ENCODE data around the gene TMEM132D.

Gene TMEM132D

GRCh38 chr12:129523621-129524020, 380.2 kb downstream of the TMEM132D start:
- no peak for FAIRE-seq

GRCh38 chr12:129520739-129521138, 383.1 kb downstream of the TMEM132D start:
- FAIRE-seq: no peak

GRCh38 chr12:129503802-129504201, 400.0 kb downstream of the TMEM132D start:
- no peak for FAIRE-seq

- no peak for FAIRE-seq
Observed at GRCh38 chr12:129496226-129496625, 407.6 kb downstream of the TMEM132D start.

GRCh38 chr12:129494766-129495165, 409.1 kb downstream of the TMEM132D start:
- FAIRE-seq: no peak

- no peak for FAIRE-seq
Observed at GRCh38 chr12:129494260-129494659, 409.6 kb downstream of the TMEM132D start.

GRCh38 chr12:129489100-129489676, 414.6 kb downstream of the TMEM132D start:
- FAIRE-seq: no peak

GRCh38 chr12:129486931-129487330, 416.9 kb downstream of the TMEM132D start:
- no peak for FAIRE-seq

GRCh38 chr12:129483111-129483893, 420.5 kb downstream of the TMEM132D start:
- FAIRE-seq: no peak

- FAIRE-seq: no peak
Observed at GRCh38 chr12:129481921-129482320, 421.9 kb downstream of the TMEM132D start.

- FAIRE-seq: no peak
Observed at GRCh38 chr12:129470196-129470595, 433.6 kb downstream of the TMEM132D start.

GRCh38 chr12:129467726-129468125, 436.1 kb downstream of the TMEM132D start:
- FAIRE-seq: no peak

GRCh38 chr12:129467289-129467688, 436.5 kb downstream of the TMEM132D start:
- FAIRE-seq: no peak

- FAIRE-seq: no peak
Observed at GRCh38 chr12:129466499-129466898, 437.3 kb downstream of the TMEM132D start.

GRCh38 chr12:129459886-129460285, 443.9 kb downstream of the TMEM132D start:
- FAIRE-seq: no peak

- no peak for FAIRE-seq
Observed at GRCh38 chr12:129446696-129447095, 457.1 kb downstream of the TMEM132D start.

GRCh38 chr12:129440278-129440677, 463.5 kb downstream of the TMEM132D start:
- FAIRE-seq: no peak

GRCh38 chr12:129434790-129435189, 469.0 kb downstream of the TMEM132D start:
- no peak for FAIRE-seq

GRCh38 chr12:129428240-129428936, 475.4 kb downstream of the TMEM132D start:
- FAIRE-seq: no peak

GRCh38 chr12:129423041-129423580, 480.7 kb downstream of the TMEM132D start:
- FAIRE-seq: no peak

- FAIRE-seq: no peak
Observed at GRCh38 chr12:129413295-129413694, 490.5 kb downstream of the TMEM132D start.

- FAIRE-seq: no peak
Observed at GRCh38 chr12:129409281-129409680, 494.5 kb downstream of the TMEM132D start.

- no peak for FAIRE-seq
Observed at GRCh38 chr12:129404556-129404955, 499.3 kb downstream of the TMEM132D start.

GRCh38 chr12:129401572-129401971, 502.3 kb downstream of the TMEM132D start:
- FAIRE-seq: no peak

All from G401.6 (cell line).